ENCODE data around the gene CDHR5.

CDHR5 gene

DNA sequence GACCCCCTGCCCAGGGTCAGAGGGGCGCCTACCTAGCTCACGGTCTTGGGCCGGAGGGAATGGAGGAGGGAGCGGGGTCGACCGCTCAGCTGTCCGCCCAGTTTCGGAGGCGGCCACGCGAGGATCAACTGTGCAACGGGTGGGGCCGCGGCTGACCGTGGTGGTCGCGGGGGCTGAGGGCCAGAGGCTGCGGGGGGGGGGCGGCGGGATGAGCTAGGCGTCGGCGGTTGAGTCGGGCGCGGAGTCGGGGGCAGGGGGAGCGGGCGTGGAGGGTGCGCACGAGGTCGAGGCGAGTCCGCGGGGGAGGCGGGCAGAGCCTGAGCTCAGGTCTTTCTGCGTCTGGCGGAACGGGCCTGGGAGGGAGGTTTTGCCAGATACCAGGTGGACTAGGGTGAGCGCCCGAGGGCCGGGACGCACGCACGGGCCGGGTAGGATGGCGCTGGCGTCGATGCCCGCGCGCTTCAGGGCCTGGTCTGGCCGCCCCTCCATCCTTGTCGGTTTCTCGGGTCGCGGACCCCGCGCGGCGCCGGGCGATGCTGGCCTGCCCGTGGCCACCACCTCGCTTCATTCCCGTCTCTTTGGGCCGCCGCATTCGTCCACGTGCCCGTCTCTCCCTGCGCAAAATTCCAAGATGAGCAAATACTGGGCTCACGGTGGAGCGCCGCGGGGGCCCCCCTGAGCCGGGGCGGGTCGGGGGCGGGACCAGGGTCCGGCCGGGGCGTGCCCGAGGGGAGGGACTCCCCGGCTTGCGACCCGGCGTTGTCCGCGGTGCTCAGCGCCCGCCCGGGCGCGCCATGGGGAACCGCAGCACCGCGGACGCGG is 12.0 kb upstream of the CDHR5 start, which contains the start of gene DRD4:
Gene DRD4, plus strand, starts transcription at position 759 of the 822 bp plus-strand sequence. Its CDS starts 36 bp downstream, at position 795.
- TF ChIP-seq, protein P1, sequence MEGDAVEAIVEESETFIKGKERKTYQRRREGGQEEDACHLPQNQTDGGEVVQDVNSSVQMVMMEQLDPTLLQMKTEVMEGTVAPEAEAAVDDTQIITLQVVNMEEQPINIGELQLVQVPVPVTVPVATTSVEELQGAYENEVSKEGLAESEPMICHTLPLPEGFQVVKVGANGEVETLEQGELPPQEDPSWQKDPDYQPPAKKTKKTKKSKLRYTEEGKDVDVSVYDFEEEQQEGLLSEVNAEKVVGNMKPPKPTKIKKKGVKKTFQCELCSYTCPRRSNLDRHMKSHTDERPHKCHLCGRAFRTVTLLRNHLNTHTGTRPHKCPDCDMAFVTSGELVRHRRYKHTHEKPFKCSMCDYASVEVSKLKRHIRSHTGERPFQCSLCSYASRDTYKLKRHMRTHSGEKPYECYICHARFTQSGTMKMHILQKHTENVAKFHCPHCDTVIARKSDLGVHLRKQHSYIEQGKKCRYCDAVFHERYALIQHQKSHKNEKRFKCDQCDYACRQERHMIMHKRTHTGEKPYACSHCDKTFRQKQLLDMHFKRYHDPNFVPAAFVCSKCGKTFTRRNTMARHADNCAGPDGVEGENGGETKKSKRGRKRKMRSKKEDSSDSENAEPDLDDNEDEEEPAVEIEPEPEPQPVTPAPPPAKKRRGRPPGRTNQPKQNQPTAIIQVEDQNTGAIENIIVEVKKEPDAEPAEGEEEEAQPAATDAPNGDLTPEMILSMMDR (IDR thresholded peaks at IDR 0.05): no peak
- Histone ChIP-seq H3K4me1 (no peaks in the 10 kb centered on the region), H3K36me3 (ENCODE audit: control insufficient read depth, insufficient read depth, low read length) (no peaks in the 10 kb centered on the region), H3K4me3 (ENCODE audit: low read depth, low read length) (no peak within 1 kb of the TSS), H3K27me3 (ENCODE audit: control insufficient read depth, insufficient read depth, low read length) (no peaks in the 10 kb centered on the region), H3K4me2 (ENCODE audit: low read length) (no peak within 1 kb of the TSS), H3K79me2 (no peaks in the 10 kb centered on the region), H3K9me3 (ENCODE audit: control insufficient read depth, low read length) (no peaks in the 10 kb centered on the region), H3K27ac (no peak within 1 kb of the TSS), H2AFZ (no peak within 1 kb of the TSS), H3K9ac (no peak within 1 kb of the TSS)

- no peaks in the 10 kb centered on the region for H3K9me3 ChIP-seq (ENCODE audit: control insufficient read depth, low read length)
- H3K4me3 ChIP-seq (ENCODE audit: low read depth, low read length): no peak overlapping the region
- no peak overlapping the region for H3K27ac ChIP-seq
- no peaks in the 10 kb centered on the region for H3K4me1 ChIP-seq
- no peak overlapping the region for H3K4me2 ChIP-seq (ENCODE audit: low read length)
- no peaks in the 10 kb centered on the region for H3K79me2 ChIP-seq
- H3K9ac ChIP-seq: no peak overlapping the region
- H2AFZ ChIP-seq: no peak overlapping the region
- no peaks in the 10 kb centered on the region for H3K36me3 ChIP-seq (ENCODE audit: control insufficient read depth, insufficient read depth, low read length)
- TF ChIP-seq, protein P1 (IDR thresholded peaks at IDR 0.05): no peak
- no peaks in the 10 kb centered on the region for H3K27me3 ChIP-seq (ENCODE audit: control insufficient read depth, insufficient read depth, low read length)
These were observed 11.3 kb upstream of the CDHR5 start for GRCh38 chr11:635945-636510.

DNA sequence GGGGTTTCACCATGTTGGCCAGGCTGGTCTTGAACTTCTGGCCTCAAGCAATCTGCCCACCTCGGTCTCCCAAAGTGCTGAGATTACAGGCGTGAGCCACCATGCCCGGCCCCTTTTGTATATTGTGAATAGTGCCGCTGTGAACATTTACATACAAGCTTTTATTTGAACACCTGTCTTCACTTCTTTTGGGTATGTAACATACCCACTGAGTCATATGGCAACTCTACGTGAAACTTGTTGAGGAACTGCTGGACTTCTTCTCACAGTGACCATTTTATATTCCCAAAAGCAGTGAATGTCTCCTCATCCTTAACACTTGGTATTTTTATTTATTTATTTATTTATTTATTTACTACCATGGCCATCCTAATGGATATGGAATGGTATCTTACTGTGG is 6.1 kb upstream of the CDHR5 start:
- TF ChIP-seq, protein P1 (IDR thresholded peaks at IDR 0.05): no peak
- H3K27me3 ChIP-seq (ENCODE audit: control insufficient read depth, insufficient read depth, low read length): no peaks in the 10 kb centered on the region
- H3K4me2 ChIP-seq (ENCODE audit: low read length): no peak overlapping the region
- no peak overlapping the region for H2AFZ ChIP-seq
- H3K9ac ChIP-seq: no peak overlapping the region
- no peaks in the 10 kb centered on the region for H3K79me2 ChIP-seq
- H3K27ac ChIP-seq: no peak overlapping the region
- no peaks in the 10 kb centered on the region for H3K36me3 ChIP-seq (ENCODE audit: control insufficient read depth, insufficient read depth, low read length)
- H3K4me3 ChIP-seq (ENCODE audit: low read depth, low read length): no peak overlapping the region
- no peaks in the 10 kb centered on the region for H3K9me3 ChIP-seq (ENCODE audit: control insufficient read depth, low read length)
- no peaks in the 10 kb centered on the region for H3K4me1 ChIP-seq

DNA sequence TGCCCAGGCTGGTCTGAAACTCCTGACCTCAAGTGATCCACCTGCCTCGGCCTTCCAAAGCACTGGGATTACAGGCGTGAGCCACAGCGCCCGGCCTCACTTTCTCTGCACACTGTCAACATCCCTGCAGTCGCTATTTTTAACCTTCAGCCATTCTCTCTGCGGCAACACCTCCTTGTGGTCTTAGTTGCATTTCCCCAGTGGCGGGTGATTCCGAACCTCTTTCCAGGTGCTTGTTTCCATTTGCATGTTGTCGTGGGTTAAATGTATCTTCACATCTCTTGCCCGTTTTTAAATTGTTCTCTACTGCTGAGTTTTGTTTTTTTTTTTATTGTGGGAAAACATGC is 4.5 kb upstream of the CDHR5 start:
- H3K9me3 ChIP-seq (ENCODE audit: control insufficient read depth, low read length): no peaks in the 10 kb centered on the region
- H3K27ac ChIP-seq: no peak overlapping the region
- no peaks in the 10 kb centered on the region for H3K27me3 ChIP-seq (ENCODE audit: control insufficient read depth, insufficient read depth, low read length)

More for the DNA sequence above, 4.5 kb upstream of the CDHR5 start:
- Histone ChIP-seq H3K79me2 (no peaks in the 10 kb centered on the region), H3K9ac (no peak overlapping the region), H2AFZ (no peak overlapping the region), H3K4me1 (no peaks in the 10 kb centered on the region), H3K4me2 (ENCODE audit: low read length) (no peak overlapping the region), H3K36me3 (ENCODE audit: control insufficient read depth, insufficient read depth, low read length) (no peaks in the 10 kb centered on the region), H3K4me3 (ENCODE audit: low read depth, low read length) (no peak overlapping the region)
- TF ChIP-seq, protein P1 (IDR thresholded peaks at IDR 0.05): no peak
